NCI-H2227 (cell line): ENCODE measurements around the gene OSBPL2.

Source experiments
- DNase-seq: peaks from one replicate; lab custom pipeline; 2025; ENCODE audit not compliant: unreplicated experiment; lab: John Stamatoyannopoulos, UW

The OSBPL2 gene

GRCh38 chr20:62234339-62234738, 4.0 kb upstream of the OSBPL2 start:
- DNase-seq, result peak; percentile 60

GRCh38 chr20:62235001-62235776, 3.1 kb upstream of the OSBPL2 start:
- no peak for DNase-seq

DNA sequence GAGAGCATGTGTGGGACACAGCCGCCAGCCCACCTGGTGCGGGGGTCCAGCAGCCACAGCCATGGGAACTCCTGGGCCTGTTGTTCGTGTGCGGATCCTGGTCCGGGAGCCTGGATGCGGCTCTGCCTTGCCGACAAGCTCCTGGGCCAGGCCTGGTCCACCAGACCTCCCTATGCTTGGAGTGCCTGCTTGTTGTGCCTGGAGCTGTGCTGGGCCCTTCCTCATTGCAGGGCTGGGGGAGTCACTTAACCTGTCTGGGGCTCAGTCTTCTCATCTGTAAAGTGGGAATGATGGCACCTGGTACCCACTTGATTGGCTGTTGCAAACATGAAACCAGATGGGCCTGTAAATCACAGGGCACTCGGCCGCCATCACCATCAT, 2.6 kb upstream of the OSBPL2 start:
- DNase-seq, result no peak

- no peak for DNase-seq
These were observed 2.1 kb upstream of the OSBPL2 start for GRCh38 chr20:62236200-62236599.

DNA sequence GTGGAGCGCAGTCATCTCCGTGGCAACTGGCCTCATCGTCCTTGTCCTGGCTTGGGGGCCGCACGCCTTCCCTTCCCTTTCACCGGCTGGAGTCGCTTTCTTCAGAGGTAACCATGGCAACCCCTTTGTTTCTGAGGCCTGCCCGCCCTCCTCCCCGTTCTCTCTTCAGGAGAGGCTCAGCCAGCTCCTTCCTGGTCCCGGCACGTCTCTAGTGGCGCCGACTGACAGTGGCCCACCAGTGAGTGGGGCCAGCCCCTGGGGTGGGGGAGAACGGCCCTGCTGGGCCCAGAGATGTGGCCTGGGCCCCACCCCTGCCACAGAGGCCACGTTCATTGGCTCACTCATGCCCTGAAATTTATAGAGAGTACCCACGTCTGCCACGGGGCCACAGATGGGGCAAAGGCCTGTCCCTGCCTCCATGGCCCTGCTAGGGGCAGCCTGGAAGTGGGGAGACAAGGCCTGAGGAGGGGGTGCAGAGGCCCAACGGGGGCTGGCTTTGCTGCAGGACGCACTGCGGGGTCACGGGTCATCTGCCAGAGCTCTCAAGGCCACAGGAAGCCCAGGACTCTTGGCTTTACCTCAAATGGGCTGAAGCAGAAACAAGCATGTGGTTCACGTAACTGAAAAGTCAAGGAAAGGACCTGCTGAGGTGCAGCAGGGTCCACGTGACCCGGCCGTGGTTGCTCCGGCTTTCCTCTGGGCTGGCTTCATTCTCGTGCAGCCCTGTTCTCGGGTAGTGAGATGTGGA, 1.4 kb upstream of the OSBPL2 start:
- DNase-seq, result peak; percentile 96

DNA sequence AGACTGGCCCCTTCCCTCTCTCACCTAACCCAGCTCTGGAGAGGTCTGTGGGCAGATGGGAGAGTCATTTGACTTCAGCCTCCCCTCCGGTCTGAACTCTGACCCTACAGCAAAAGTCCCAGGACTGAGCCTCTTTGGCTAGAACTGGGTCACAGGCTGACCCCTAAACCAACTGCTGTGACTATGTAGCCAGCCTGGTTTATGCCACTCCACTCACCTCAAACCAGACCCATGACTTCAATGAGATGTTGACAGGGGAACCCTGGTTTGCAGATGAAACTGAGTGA, 864 bp upstream of the OSBPL2 start:
- no peak for DNase-seq

GRCh38 chr20:62238569-62239277, 402 bp downstream of the OSBPL2 start:
- DNase-seq, result no peak

DNA sequence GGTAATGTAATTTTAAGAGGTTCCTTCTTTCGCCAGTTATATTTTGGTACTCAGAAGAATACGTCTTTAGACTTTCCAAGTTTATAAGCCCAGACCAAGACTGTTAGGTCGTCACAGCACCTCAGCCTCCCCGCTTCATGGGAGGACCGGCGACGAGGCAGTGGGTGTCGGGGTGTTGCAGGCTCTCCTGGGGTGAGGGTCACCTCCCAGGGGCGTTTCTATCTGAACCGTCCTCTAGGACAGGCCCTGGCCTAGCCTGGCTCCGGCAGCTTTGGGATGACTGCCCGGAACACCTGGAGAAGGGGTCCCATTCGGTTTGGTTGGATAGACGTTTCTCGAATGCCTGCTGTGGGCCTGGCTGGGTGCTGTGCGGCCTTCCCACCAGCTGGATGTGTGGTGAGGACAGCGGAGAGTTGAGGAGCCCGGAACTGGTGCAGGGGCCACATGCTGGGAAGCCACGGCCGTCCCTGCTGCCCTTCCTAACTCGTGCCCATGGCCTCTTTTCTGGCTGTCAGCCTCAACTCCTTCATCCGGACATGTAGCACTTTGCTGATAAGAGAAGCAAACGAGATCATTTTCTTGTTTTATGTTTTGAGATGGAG, 1.1 kb downstream of the OSBPL2 start:
- no peak for DNase-seq

DNA sequence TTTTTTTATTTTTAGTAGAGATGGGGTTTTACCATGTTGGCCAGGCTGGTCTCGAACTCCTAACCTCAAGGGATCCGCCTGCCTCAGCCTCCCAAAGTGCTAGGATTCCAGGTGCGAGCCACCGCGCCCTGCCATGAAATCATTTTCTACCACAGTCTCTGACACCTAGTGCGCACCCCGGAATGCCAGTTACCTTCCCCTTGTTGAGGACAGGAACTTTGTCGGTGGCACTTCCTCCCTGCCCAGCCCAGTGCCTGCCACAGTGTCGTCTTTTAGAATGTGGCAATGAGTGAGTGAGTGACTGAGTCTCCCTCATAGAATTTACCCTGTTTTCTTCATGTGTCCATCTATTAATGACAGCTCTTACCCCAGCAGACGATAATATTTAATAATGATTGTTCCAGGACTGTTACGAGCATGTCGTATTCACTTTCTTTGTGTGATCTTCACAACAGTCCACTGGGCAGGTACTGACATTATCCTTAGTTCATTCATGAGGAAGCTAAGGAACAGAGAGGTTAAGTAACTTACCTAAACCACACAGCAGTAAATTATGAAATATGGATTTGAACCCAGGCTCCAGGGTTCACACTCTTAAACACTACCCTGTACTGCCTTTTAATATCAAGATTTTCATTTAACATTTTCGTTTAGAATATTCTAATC, 1.8 kb downstream of the OSBPL2 start:
- no peak for DNase-seq

- no peak for DNase-seq
These were observed 3.2 kb downstream of the OSBPL2 start for GRCh38 chr20:62241506-62241905.

DNA sequence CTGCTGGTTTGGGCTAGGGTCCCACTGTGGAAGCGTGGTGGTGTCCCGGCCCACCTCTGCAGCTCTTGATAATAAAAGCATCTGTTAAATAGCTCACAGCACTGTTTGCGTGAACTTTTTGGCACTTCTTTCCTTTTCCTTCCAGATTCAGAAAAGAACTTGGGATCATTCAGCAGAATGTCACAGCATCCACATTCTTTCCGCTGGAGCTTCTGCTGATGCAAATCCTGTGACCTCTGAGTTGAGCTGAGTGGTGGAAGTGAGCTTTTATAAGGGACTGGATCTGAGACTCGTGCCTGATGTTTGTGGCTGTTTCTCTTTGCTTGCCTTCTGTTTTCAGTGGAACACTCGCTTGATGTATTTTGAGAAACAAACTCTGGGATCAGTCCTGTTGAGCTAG, 3.9 kb downstream of the OSBPL2 start:
- DNase-seq, result no peak

DNA sequence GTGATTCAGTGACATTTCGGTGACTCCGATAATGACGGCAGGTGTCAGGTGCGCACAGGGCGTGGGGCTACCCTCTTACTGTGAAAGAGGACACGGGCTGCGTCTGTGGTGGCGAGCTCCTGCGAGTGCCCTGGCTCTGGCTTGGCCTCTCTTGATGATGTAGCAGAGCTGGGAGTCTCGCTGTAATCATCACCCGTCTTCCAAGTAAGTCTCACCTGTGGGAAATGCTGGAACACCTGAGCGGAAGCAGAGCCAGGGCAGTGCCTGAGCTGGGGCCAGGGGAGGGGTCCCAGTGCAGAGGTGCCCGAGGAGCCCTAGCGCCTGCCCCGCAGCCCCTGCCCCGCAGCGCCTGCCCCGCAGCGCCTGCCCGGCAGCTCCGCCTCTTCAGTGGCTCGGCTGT, 4.8 kb downstream of the OSBPL2 start:
- DNase-seq, result no peak

DNA sequence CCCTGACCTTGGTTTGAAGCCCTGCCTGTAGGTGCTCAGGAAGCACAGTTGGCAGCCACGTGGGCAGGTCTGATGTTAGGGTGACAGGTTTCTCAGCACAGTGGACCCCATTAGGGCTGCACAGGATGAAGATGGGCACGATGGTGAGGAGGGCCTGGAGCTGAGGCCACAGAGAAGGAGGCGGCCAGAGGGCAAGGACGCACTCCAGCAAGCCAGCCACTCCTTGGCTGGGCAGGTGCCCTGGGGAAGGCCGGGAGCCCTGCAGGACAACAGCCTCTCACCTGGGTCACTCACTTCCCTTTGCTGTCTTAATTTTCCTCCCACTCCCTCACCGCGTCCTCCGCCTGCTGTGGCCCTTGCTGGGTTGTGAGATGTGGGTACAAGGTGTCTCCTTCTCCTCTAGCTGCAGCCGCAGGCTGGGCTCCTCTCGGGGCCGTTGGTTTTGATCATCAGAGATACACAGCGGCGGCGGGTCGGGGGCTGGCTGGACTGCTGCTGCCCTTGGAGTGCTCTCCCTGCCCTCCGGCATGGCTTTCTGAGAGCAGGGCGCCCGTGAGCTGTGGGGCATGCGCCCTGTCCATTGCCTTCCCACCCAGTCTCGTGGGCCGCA, 5.7 kb downstream of the OSBPL2 start:
- DNase-seq, result no peak

GRCh38 chr20:62244644-62245108, 6.4 kb downstream of the OSBPL2 start:
- DNase-seq, result no peak

GRCh38 chr20:62245911-62246280, 7.6 kb downstream of the OSBPL2 start:
- no peak for DNase-seq

DNA sequence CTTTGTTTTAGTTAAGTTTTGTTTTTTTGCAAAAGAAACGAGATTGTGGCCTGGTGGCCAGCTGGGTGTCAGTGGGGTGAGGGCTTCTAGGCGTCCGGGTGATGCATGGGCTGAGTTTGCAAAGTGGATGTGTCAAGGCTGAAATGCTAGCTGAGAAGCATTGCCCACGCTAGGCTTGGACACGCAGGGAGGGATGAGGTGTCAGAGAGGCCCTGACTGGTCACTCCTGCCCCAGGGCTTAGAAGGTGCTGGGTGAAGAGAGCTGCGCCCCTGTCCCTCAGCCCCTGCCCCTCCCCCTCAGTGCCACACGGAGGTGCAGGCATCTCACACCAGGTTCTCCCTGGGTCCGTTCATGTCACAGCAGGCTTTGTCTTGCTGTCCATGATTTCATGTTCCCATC, 8.1 kb downstream of the OSBPL2 start:
- no peak for DNase-seq

DNA sequence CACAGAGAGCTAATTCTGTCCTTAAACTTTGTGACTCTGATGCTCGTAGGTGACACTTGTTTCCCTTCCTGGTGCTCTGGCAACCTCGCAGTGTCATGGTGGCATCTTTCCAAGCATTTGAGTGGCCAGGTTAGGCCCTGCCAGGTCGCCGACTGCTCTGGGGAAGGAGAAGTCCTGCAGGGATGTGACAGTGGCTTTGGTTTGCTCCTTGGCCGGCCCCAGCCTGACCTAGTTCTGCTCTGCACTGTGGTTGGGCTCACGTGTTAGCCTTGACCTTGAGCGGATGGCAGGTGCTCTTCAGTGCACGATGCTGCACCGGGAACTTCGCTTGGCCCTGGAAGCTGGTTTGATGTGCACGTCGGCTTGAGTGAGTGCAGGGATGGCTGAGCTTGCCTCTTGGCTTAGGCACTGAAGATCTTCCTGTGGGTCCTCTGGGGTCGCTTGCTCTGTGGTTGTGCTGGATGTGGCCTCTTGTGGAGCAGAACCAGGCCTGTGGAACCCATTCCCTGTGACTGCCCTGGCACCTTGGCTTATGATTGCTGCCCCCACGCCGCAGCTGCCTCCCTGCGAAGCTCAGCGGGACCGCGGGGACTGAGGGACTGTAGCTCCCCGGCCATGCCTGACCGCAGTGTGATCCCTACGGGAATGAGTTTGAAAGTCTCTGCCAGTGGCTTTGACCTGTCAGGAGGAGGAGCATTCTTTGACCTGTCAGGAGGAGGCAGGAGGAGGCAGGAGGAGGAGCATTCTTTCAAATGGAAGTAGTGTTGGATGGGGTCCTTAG, 8.7 kb downstream of the OSBPL2 start:
- DNase-seq, result no peak

GRCh38 chr20:62248890-62249560, 10.7 kb downstream of the OSBPL2 start:
- no peak for DNase-seq

GRCh38 chr20:62252342-62252966, 14.1 kb downstream of the OSBPL2 start:
- no peak for DNase-seq
